Mesothelial cell of epicardium (in vitro differentiated cells): ENCODE measurements around the gene ADARB2. TPM values are rescaled to one million over a fixed set of nuclear protein-coding genes. Genes with fewer than 3 reads are reported as not detected.

Experiments used
- DNase-seq, 2 experiments: peaks; one replicate each; pipeline ENCODE4 v3.0.0; 2021; ENCODE audit warnings: low spot score in 2 of 2; ENCODE audit not compliant: unreplicated experiment in 2 of 2
- H3K27ac Mint-ChIP-seq: 2 replicates; pipeline ENCODE4 v1.8.0; 2021; ENCODE audit warnings: mixed read lengths
- H3K27me3 Mint-ChIP-seq: 2 replicates; pipeline ENCODE4 v1.8.0; 2021; ENCODE audit warnings: low read depth, mixed read lengths
- H3K36me3 Mint-ChIP-seq: 2 replicates; pipeline ENCODE4 v1.8.0; 2021; ENCODE audit warnings: mixed read lengths
- H3K4me1 Mint-ChIP-seq: 2 replicates; pipeline ENCODE4 v1.8.0; 2021; ENCODE audit warnings: mixed read lengths
- H3K4me3 Mint-ChIP-seq: 2 replicates; pipeline ENCODE4 v1.8.0; 2021; ENCODE audit warnings: mild to moderate bottlenecking, moderate library complexity, mixed read lengths
- H3K9me3 Mint-ChIP-seq: 2 replicates; pipeline ENCODE4 v1.8.0; 2021; ENCODE audit warnings: mixed read lengths
- CTCF ChIP-seq: fragments of 200-600 bp; sonication (generic); IDR thresholded peaks from one replicate; pipeline ENCODE4 v1.5.0; 2021; ENCODE audit warnings: antibody characterized with exemption; ENCODE audit not compliant: unreplicated experiment
- total RNA-seq: library from RNA; stranded (reverse); gene quantifications from 3 replicates; pipeline ENCODE4 v1.2.1, GENCODE V29; 2021

Gene ADARB2
- total RNA-seq, 1 donor from 2014 or later, result 0.38 TPM

GRCh38 chr10:1532636-1533035, 204.7 kb downstream of the ADARB2 start:
- no peak for TF ChIP-seq CTCF
- no peak overlapping the region for H3K27ac Mint-ChIP-seq
- no peaks in the 10 kb centered on the region for H3K9me3 Mint-ChIP-seq
- H3K4me1 Mint-ChIP-seq, result no peaks in the 10 kb centered on the region
- H3K36me3 Mint-ChIP-seq, result no peaks in the 10 kb centered on the region
- no peak overlapping the region for H3K4me3 Mint-ChIP-seq
- H3K27me3 Mint-ChIP-seq, result peaks cover 42% of the 10 kb centered on the region
- DNase-seq, result no peak

GRCh38 chr10:1531883-1532597, 205.3 kb downstream of the ADARB2 start:
- H3K9me3 Mint-ChIP-seq, result no peaks in the 10 kb centered on the region
- no peak overlapping the region for H3K27ac Mint-ChIP-seq
- H3K27me3 Mint-ChIP-seq, result peaks cover 45% of the 10 kb centered on the region
- no peak overlapping the region for H3K4me3 Mint-ChIP-seq
- no peak for DNase-seq
- no peaks in the 10 kb centered on the region for H3K4me1 Mint-ChIP-seq
- H3K36me3 Mint-ChIP-seq, result no peaks in the 10 kb centered on the region
- TF ChIP-seq CTCF, result no peak

- H3K4me3 Mint-ChIP-seq, result no peak overlapping the region
- H3K27me3 Mint-ChIP-seq, result peaks cover 50% of the 10 kb centered on the region
- no peak for TF ChIP-seq CTCF
- no peak for DNase-seq
- no peak overlapping the region for H3K27ac Mint-ChIP-seq
- H3K36me3 Mint-ChIP-seq, result no peaks in the 10 kb centered on the region
- H3K4me1 Mint-ChIP-seq, result no peaks in the 10 kb centered on the region
- no peaks in the 10 kb centered on the region for H3K9me3 Mint-ChIP-seq
These were observed 206.3 kb downstream of the ADARB2 start for GRCh38 chr10:1530871-1531517.

- no peak overlapping the region for H3K4me3 Mint-ChIP-seq
- no peaks in the 10 kb centered on the region for H3K9me3 Mint-ChIP-seq
- H3K4me1 Mint-ChIP-seq, result no peaks in the 10 kb centered on the region
- no peak overlapping the region for H3K27ac Mint-ChIP-seq
- no peak for TF ChIP-seq CTCF
- H3K27me3 Mint-ChIP-seq, result peaks cover 51% of the 10 kb centered on the region
- H3K36me3 Mint-ChIP-seq, result no peaks in the 10 kb centered on the region
- DNase-seq, result no peak
These were observed 207.4 kb downstream of the ADARB2 start for GRCh38 chr10:1529806-1530413.

- Mint-ChIP-seq H3K36me3 (no peaks in the 10 kb centered on the region), H3K4me1 (no peaks in the 10 kb centered on the region), H3K27me3 (peaks cover 53% of the 10 kb centered on the region), H3K9me3 (no peaks in the 10 kb centered on the region), H3K27ac (no peak overlapping the region), H3K4me3 (no peak overlapping the region)
- TF ChIP-seq CTCF, result no peak
- DNase-seq, result no peak
These were observed 209.4 kb downstream of the ADARB2 start for GRCh38 chr10:1527951-1528350.
